Mesothelial cell of epicardium (in vitro differentiated cells): ENCODE results near the gene RXFP3. TPM values are rescaled to one million over a fixed set of nuclear protein-coding genes. Genes with fewer than 3 reads are reported as not detected.

Experiments used
- DNase-seq, 2 experiments: peaks; one replicate each; pipeline ENCODE4 v3.0.0; 2021; ENCODE audit warnings: low spot score in 2 of 2; ENCODE audit not compliant: unreplicated experiment in 2 of 2
- H3K27ac Mint-ChIP-seq: 2 replicates; pipeline ENCODE4 v1.8.0; 2021; ENCODE audit warnings: mixed read lengths
- H3K27me3 Mint-ChIP-seq: 2 replicates; pipeline ENCODE4 v1.8.0; 2021; ENCODE audit warnings: low read depth, mixed read lengths
- H3K36me3 Mint-ChIP-seq: 2 replicates; pipeline ENCODE4 v1.8.0; 2021; ENCODE audit warnings: mixed read lengths
- H3K4me1 Mint-ChIP-seq: 2 replicates; pipeline ENCODE4 v1.8.0; 2021; ENCODE audit warnings: mixed read lengths
- H3K4me3 Mint-ChIP-seq: 2 replicates; pipeline ENCODE4 v1.8.0; 2021; ENCODE audit warnings: mild to moderate bottlenecking, moderate library complexity, mixed read lengths
- H3K9me3 Mint-ChIP-seq: 2 replicates; pipeline ENCODE4 v1.8.0; 2021; ENCODE audit warnings: mixed read lengths
- total RNA-seq: library from RNA; stranded (reverse); gene quantifications from 3 replicates; pipeline ENCODE4 v1.2.1, GENCODE V29; 2021
- TF ChIP-seq, protein P1 (sequence below): fragments of 200-600 bp; sonication (generic); IDR thresholded peaks from one replicate; pipeline ENCODE4 v1.5.0; 2021; ENCODE audit warnings: antibody characterized with exemption; ENCODE audit not compliant: unreplicated experiment

Gene RXFP3, protein sequence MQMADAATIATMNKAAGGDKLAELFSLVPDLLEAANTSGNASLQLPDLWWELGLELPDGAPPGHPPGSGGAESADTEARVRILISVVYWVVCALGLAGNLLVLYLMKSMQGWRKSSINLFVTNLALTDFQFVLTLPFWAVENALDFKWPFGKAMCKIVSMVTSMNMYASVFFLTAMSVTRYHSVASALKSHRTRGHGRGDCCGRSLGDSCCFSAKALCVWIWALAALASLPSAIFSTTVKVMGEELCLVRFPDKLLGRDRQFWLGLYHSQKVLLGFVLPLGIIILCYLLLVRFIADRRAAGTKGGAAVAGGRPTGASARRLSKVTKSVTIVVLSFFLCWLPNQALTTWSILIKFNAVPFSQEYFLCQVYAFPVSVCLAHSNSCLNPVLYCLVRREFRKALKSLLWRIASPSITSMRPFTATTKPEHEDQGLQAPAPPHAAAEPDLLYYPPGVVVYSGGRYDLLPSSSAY
- total RNA-seq = not detected in 3 replicates

DNA sequence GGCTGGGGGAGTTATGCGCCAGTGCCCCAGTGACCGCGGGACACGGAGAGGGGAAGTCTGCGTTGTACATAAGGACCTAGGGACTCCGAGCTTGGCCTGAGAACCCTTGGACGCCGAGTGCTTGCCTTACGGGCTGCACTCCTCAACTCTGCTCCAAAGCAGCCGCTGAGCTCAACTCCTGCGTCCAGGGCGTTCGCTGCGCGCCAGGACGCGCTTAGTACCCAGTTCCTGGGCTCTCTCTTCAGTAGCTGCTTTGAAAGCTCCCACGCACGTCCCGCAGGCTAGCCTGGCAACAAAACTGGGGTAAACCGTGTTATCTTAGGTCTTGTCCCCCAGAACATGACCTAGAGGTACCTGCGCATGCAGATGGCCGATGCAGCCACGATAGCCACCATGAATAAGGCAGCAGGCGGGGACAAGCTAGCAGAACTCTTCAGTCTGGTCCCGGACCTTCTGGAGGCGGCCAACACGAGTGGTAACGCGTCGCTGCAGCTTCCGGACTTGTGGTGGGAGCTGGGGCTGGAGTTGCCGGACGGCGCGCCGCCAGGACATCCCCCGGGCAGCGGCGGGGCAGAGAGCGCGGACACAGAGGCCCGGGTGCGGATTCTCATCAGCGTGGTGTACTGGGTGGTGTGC, at the start of gene RXFP3:
RXFP3 (plus strand) TSS at position 6 of the 636 bp plus-strand sequence; CDS start at position 361, 355 bp downstream.
- no peaks in the 10 kb centered on the region for H3K9me3 Mint-ChIP-seq
- no peaks in the 10 kb centered on the region for H3K36me3 Mint-ChIP-seq
- peak within 1 kb of the TSS; percentile 72 for H3K4me3 Mint-ChIP-seq
- DNase-seq = no peak
- TF ChIP-seq, protein P1, sequence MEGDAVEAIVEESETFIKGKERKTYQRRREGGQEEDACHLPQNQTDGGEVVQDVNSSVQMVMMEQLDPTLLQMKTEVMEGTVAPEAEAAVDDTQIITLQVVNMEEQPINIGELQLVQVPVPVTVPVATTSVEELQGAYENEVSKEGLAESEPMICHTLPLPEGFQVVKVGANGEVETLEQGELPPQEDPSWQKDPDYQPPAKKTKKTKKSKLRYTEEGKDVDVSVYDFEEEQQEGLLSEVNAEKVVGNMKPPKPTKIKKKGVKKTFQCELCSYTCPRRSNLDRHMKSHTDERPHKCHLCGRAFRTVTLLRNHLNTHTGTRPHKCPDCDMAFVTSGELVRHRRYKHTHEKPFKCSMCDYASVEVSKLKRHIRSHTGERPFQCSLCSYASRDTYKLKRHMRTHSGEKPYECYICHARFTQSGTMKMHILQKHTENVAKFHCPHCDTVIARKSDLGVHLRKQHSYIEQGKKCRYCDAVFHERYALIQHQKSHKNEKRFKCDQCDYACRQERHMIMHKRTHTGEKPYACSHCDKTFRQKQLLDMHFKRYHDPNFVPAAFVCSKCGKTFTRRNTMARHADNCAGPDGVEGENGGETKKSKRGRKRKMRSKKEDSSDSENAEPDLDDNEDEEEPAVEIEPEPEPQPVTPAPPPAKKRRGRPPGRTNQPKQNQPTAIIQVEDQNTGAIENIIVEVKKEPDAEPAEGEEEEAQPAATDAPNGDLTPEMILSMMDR = no peak
- H3K4me1 Mint-ChIP-seq = peaks cover 4% of the 10 kb centered on the region
- no peak within 1 kb of the TSS for H3K27ac Mint-ChIP-seq
- H3K27me3 Mint-ChIP-seq = peaks cover 60% of the 10 kb centered on the region

DNA sequence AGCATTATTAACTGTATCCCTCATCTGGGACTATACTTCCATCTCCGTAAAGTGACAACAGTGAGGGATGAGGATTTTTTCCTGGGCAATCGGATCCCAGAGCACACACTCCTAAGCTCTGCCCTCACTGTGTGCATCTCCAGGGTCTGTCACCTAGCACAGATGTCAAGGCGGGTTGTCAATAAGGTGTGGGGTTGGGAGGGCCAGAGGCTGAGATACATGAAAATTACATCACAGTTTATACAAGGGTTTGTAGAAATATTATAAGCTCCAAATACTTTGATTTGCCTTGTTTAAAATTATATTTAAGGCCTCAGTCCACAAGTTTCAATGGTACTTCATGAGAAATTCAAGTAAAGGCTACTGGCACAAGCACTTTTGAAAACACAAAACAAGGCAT, 48.9 kb upstream of the RXFP3 start:
- no peaks in the 10 kb centered on the region for H3K36me3 Mint-ChIP-seq
- TF ChIP-seq, protein P1 = no peak
- H3K27me3 Mint-ChIP-seq = peaks cover 12% of the 10 kb centered on the region
- H3K9me3 Mint-ChIP-seq = no peaks in the 10 kb centered on the region
- no peak overlapping the region for H3K4me3 Mint-ChIP-seq
- H3K27ac Mint-ChIP-seq = no peak overlapping the region
- no peak for DNase-seq
- H3K4me1 Mint-ChIP-seq = peaks cover 16% of the 10 kb centered on the region

GRCh38 chr5:33888587-33888986, 47.6 kb upstream of the RXFP3 start:
- H3K4me3 Mint-ChIP-seq = no peak overlapping the region
- DNase-seq = no peak
- TF ChIP-seq, protein P1 = no peak
- no peak overlapping the region for H3K27ac Mint-ChIP-seq
- H3K27me3 Mint-ChIP-seq = peaks cover 11% of the 10 kb centered on the region
- peaks cover 26% of the 10 kb centered on the region for H3K4me1 Mint-ChIP-seq
- H3K36me3 Mint-ChIP-seq = no peaks in the 10 kb centered on the region
- no peaks in the 10 kb centered on the region for H3K9me3 Mint-ChIP-seq

DNA sequence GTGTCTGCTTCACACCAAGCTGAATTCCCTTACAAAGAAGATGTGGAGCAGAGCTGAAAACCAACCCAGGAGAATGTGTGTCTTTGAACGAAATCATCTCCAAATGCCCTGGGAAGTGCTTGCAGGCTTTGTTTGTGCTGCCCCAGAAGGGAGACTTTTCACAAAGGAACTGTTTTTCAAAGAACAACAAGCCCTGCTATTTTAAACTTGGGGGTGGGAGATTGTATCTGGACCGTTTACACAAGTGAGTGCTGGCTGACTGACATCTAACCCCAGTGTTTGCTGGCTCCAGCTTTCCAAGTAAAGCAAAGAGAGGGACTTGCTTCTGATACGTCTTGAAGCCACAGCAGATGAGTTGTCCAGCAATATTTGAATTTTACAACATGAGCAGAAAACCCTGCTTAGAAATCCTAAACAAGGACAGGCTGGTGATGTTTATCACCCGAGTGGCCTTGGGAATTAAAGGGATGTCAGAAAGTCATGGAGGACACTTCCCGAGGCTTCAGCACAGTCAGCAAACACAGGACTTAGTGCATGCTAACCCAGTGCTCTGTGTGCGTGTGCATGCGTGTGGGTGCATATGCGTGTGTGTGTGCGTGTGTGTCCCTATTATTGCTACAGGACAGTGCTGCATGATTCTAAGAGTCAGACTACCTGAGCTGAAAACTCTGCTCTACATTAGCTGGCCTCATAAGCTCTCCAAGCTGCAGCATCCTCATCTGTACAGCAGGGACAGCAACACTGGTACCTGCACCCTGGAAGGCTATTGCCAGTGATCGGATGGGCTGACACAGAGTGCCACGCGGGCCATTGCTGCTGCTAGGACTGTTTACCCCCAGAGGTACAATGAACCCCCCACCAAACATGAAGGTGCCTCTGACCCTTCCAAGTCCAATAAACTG, 45.8 kb upstream of the RXFP3 start:
- no peaks in the 10 kb centered on the region for H3K36me3 Mint-ChIP-seq
- peaks cover 26% of the 10 kb centered on the region for H3K4me1 Mint-ChIP-seq
- H3K9me3 Mint-ChIP-seq = no peaks in the 10 kb centered on the region
- H3K27ac Mint-ChIP-seq = no peak overlapping the region
- no peak for DNase-seq
- peaks cover 23% of the 10 kb centered on the region for H3K27me3 Mint-ChIP-seq
- peak overlapping the region; percentile 70 for H3K4me3 Mint-ChIP-seq
- TF ChIP-seq, protein P1 = no peak

- Mint-ChIP-seq H3K4me3 (peak overlapping the region; percentile 70), H3K27me3 (peaks cover 30% of the 10 kb centered on the region), H3K27ac (peak overlapping the region; percentile 55), H3K36me3 (no peaks in the 10 kb centered on the region), H3K4me1 (peaks cover 26% of the 10 kb centered on the region), H3K9me3 (no peaks in the 10 kb centered on the region)
- DNase-seq = no peak
- TF ChIP-seq, protein P1 = no peak
These were observed 44.8 kb upstream of the RXFP3 start for GRCh38 chr5:33891446-33891787.
